Tongue (tissue), 2 donors: ENCODE data around the gene SPOCK3. TPM values are rescaled to one million over a fixed set of nuclear protein-coding genes. Genes with fewer than 3 reads are reported as not detected.

Source experiments
- DNase-seq: peaks from one replicate; pipeline ENCODE4 v3.0.0-alpha.2; 2015
- total RNA-seq: library from RNA; depleted of rRNA; stranded (reverse); fragments of >200 nt; gene quantifications from one replicate; pipeline ENCODE4 v1.2.3, GENCODE V29; 2014

SPOCK3 gene
- total RNA-seq, 1 donor from 2014 or later = 3.6 TPM

DNA sequence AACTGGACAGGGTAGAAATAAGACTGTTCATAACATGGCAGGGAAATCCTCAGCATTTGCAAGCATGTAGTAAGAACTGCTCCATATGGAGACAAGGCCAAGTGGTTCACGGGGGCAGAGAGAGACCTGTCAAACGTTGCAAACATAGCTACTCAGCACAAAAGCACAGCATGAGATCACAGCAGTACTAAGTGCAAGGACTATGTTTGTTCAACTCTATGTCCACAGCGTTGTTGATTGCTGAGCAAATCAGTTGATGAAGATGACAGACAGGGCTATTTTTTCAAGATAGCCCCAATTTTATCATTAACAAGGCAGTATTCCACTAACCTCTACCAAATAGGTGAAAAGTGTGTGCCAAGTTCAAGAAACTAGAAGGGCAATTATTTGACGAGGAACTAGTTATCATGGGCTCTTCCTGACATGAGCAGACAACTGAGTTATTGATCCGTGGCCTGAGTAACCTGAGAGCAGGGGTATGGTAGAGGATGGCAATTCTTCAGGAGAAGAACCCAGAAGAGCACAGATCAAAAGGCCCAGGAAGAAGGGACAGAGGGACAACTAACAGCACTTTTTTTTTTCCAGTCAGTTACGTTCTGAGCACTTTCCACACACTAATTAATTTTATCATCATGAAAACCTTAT lies 57.4 kb downstream of the SPOCK3 start:
- no peak for DNase-seq

DNA sequence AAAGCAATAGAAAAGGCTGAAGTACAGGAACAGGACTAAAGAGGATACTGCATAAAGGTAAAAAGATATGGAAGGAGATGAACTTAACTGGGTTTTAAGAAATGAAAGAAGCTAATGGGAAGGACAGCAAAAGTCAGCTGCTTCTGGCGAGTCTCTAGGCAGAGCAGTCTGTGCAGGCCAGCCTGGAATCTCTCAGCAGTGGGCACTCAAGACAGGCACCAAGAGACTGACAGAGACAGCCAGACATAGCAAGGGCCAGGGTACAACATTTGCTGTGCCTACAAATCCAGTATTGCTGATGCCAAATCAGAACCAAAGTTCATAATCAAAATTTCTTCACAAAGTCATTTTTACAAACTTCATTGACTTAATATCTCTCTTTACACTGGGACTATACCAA lies 62.4 kb downstream of the SPOCK3 start:
- no peak for DNase-seq

GRCh38 chr4:167168611-167169010 lies 65.7 kb downstream of the SPOCK3 start:
- no peak for DNase-seq

DNA sequence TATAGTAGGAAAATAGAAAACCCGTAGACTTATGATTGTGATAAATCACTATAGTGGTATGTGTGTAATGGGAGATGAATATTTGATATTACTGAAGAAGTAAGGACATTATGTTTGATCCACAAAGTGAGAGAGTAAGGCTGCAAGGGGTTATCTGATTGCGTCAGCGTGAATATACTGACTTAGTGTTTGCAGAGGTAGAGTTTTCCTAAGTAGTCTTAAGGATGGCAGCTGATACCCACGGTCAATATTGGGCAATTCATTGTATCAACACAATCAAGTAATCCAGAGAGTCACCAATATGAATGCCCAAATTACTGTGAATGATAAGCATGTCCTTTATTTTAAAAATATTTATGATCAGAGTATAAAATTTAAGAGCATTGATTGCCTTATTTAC lies 83.7 kb downstream of the SPOCK3 start:
- no peak for DNase-seq

DNA sequence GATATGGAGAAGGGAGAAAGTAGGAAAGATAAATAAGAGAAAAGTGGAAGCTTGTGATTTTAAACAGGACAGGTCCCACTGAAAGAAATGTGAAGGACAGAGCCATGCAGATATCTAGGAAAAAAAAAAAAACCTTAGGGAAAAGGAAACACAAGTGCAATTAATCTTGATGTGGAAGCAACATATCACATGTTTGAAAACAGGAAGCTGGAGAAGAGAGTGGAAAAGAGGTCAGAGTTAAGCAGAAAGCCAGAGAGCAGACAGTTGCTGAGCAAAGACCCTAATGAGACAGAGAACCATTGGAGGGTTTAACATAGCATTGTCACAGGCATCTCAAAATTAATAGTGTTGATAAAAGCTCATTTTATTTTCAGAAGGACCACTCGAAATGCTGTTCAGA lies 89.7 kb downstream of the SPOCK3 start:
- DNase-seq = no peak

DNA sequence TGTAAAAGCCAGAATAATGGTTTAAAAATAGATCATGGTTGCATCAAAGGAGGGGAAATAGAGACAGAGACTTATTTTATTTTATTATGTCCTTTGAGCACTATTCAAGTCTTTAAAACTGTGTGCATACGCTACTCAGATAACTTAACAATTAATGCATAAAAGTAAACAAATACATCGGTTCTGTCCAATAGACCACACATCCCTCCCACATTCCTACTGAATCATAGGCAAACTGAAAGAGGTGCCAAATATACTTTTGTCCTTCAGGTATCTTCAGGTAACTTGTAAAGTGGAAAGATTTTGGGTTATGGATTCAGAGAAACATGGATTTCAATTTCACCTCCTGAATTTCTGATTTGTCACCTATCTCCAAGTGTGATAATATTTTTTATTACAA lies 91.3 kb downstream of the SPOCK3 start:
- no peak for DNase-seq

DNA sequence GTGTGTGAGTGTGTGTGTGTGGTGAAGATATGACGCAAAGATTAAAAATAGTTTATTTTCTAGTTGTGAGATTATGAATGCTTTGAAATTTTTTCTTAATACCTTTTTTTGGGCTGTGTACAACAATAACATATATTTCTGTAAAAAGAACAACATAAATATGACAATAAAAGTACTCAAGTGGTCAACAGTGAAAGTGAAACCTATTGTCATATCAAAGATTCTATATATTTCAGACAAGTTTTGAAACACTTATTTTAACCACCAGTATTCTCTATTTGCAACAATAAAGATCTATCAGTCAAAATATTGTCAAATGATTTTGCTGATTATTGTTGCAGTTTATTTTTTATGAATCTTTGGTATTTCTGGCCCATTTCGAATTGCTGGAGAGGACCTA lies 98.0 kb downstream of the SPOCK3 start:
- DNase-seq = no peak

- no peak for DNase-seq
These were observed 105.1 kb downstream of the SPOCK3 start for GRCh38 chr4:167129146-167129545.

GRCh38 chr4:167119392-167119791 lies 114.9 kb downstream of the SPOCK3 start:
- DNase-seq = no peak

GRCh38 chr4:167117273-167117672 lies 117.0 kb downstream of the SPOCK3 start:
- DNase-seq = no peak

DNA sequence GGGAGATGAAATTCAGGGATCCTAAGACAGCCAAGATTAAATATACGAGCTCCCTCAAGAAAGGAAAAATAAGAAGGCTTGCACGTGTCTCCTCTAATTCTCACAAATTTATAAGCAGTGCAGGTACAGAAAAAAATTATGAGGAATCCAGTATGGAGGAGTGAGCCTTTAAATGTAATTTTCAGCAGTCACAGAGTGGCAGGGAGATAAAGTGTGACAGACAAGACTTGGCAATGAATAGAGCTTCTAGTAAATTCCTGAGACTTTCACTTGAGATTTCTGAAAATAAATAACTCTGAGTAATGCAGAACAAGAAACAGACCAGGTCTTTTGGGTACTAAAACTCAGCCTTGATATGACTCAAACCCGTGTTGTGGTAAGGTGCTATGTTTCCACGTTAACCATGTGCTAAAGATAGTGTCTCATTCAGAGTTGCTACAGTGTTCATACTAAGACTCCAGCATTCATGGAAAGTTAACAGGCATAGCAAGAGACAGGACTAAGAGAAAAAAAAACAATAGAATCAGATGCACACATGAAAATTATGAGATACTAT lies 119.8 kb downstream of the SPOCK3 start:
- DNase-seq = no peak

- no peak for DNase-seq
These were observed 122.7 kb downstream of the SPOCK3 start for GRCh38 chr4:167111622-167112021.

GRCh38 chr4:167111092-167111491 lies 123.2 kb downstream of the SPOCK3 start:
- DNase-seq = no peak

GRCh38 chr4:167109859-167110258 lies 124.4 kb downstream of the SPOCK3 start:
- no peak for DNase-seq

DNA sequence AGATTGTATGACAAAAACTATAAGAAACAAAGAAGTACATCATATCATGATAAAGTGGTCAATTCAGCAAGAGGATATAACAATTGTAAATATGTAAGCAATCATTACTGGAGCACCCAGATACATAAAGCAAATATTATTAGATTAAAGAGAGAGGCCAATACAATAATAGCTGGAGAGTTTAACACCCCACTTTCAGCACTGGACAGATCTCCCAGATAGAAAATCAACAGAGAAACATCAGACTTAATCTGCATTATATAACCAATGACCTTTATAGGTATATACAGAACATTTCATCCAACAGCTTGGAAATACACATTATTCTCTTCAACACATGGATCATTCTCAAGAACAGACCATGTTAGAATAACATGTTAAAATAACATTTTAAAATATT lies 128.4 kb downstream of the SPOCK3 start:
- no peak for DNase-seq

GRCh38 chr4:167102475-167102874 lies 131.8 kb downstream of the SPOCK3 start:
- DNase-seq = no peak

DNA sequence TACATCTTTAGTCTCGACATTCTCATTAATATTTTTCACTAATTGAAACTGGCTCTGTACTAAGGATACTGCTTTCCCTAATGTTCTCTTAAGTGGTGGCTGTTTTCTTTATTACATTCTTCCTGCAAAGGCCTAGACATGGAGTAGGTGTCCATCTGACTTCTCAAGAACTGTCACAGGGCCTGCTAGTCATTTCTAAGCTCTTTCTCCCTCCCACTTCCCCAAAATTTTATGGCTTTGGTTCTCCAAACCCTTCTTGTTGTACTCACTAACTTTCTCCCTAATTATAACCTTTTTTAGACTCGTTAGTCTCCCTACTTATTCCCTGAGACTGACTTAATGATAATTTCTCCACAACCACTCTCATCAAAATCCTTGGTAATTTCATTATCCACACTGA lies 133.3 kb downstream of the SPOCK3 start:
- DNase-seq = no peak

- DNase-seq = peak; percentile 19
These were observed 134.2 kb downstream of the SPOCK3 start for GRCh38 chr4:167100120-167100519.

DNA sequence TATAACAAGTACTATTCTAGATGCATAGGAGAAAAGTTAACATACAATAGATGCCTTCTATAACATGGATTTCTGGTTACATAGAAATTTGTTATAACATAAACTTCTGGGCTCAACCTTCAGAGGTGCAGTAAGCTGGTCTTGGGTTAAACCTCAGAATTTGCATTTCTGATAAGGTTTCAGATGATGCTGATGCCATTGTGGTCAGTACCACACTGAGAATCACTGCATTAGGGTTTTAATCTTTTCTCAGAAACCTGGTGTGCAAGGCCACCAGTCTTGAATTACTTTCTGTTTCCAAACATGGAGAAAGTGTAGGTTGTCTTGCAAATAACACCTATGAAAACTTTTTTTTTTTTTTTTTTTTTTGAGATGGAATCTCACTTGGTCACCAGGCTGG lies 146.2 kb downstream of the SPOCK3 start:
- DNase-seq = no peak

- DNase-seq = no peak
These were observed 150.0 kb downstream of the SPOCK3 start for GRCh38 chr4:167084321-167084720.

- DNase-seq = no peak
These were observed 154.5 kb downstream of the SPOCK3 start for GRCh38 chr4:167079762-167080161.

DNA sequence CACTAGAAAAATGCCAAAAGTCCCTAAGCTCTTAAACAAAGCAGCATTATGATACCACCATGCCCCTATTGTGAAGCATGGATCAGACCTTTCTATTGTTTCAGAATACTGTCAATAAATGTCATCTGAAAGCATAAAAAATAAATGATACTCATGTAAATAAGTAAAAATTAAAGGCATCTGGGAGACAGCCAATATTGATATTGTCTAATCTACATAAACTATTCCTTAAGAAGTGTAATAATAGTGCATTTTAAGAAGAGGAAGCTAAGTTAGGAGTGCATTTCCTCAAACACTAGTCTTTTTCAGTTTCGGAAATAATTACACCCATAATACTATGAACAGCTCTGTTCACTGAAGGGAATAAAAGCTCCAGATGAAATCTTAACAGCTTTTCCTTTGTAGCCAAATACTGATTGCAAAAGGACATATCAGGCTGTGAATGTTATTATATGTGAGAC lies 181.6 kb downstream of the SPOCK3 start:
- DNase-seq = no peak

- DNase-seq = no peak
These were observed 185.0 kb downstream of the SPOCK3 start for GRCh38 chr4:167049257-167049656.

- no peak for DNase-seq
These were observed 192.8 kb downstream of the SPOCK3 start for GRCh38 chr4:167041524-167041923.

- no peak for DNase-seq
These were observed 198.9 kb downstream of the SPOCK3 start for GRCh38 chr4:167035390-167035789.
